Naive thymus-derived CD4-positive, alpha-beta T cell (primary cell): ENCODE data around the gene E2F3. TPM values are rescaled to one million over a fixed set of nuclear protein-coding genes. Genes with fewer than 3 reads are reported as not detected.

Experiments
- ATAC-seq: fragments of 150-1000 bp; cut with Tn5 transposase; 2 replicates; pipeline ENCODE4 v1.10.0; 2021; ENCODE audit warnings: mild to moderate bottlenecking, moderate library complexity
- CTCF ChIA-PET: fragments of 350-600 bp; sonication (Branson Sonifier 250); formaldehyde crosslinking; loops from one replicate; lab custom pipeline; 2021; ENCODE audit warnings: antibody characterized with exemption; lab: Charles Lee
- POLR2A ChIA-PET: fragments of 350-600 bp; sonication (Branson Sonifier 250); formaldehyde crosslinking; loops from one replicate; lab custom pipeline; 2021; ENCODE audit warnings: antibody characterized with exemption, inconsistent platforms; lab: Charles Lee
- DNase-seq, 9 donors: peaks; one replicate each; pipeline versions ENCODE4 v3.0.0 to v3.0.0-alpha.2; 2020 to 2022; ENCODE audit warnings: mixed read lengths in 1 of 9
- H3K27ac ChIP-seq: one replicate; pipeline ENCODE4 v1.7.0; 2013; ENCODE audit warnings: mild to moderate bottlenecking, low read depth, low read length, moderate library complexity
- H3K27me3 ChIP-seq, 2 donors: one replicate each; pipeline ENCODE4 v1.7.0; 2013; ENCODE audit warnings: low read length in 2 of 2, mild to moderate bottlenecking in 2 of 2, moderate library complexity in 2 of 2; ENCODE audit not compliant: control insufficient read depth in 2 of 2, insufficient read depth in 2 of 2
- H3K36me3 ChIP-seq, 3 experiments: 1 replicate in 2 of 3; 2 replicates in 1 of 3; pipeline ENCODE4 v1.7.0; 2013; ENCODE audit warnings: low read length in 3 of 3, mild to moderate bottlenecking in 3 of 3, moderate library complexity in 1 of 3; ENCODE audit not compliant: insufficient read depth in 3 of 3, control insufficient read depth in 2 of 3
- H3K4me1 ChIP-seq, 2 donors: one replicate each; pipeline ENCODE4 v1.7.0; 2013; ENCODE audit warnings: low read length in 2 of 2, mild to moderate bottlenecking in 2 of 2, moderate library complexity in 1 of 2; ENCODE audit not compliant: control insufficient read depth in 2 of 2, insufficient read depth in 2 of 2
- H3K4me3 ChIP-seq: 2 replicates; pipeline ENCODE4 v1.7.0; 2013; ENCODE audit warnings: mild to moderate bottlenecking, low read length
- H3K9me3 ChIP-seq, 3 experiments: 1 replicate in 2 of 3; 2 replicates in 1 of 3; pipeline ENCODE4 v1.7.0; 2013; ENCODE audit warnings: low read length in 3 of 3; ENCODE audit not compliant: control insufficient read depth in 2 of 3
- H3K27ac Mint-ChIP-seq, 9 donors: one replicate each; pipeline ENCODE4 v1.8.0; 2020 to 2022; ENCODE audit warnings: mixed read lengths in 9 of 9, mild to moderate bottlenecking in 8 of 9, moderate library complexity in 5 of 9, inconsistent platforms in 2 of 9
- H3K27me3 Mint-ChIP-seq, 5 donors: one replicate each; pipeline ENCODE4 v1.8.0; 2021 to 2022; ENCODE audit warnings: mixed read lengths in 5 of 5, mild to moderate bottlenecking in 1 of 5
- H3K36me3 Mint-ChIP-seq, 5 donors: one replicate each; pipeline ENCODE4 v1.8.0; 2020 to 2022; ENCODE audit warnings: mixed read lengths in 5 of 5, mild to moderate bottlenecking in 3 of 5, inconsistent platforms in 1 of 5
- H3K4me1 Mint-ChIP-seq, 7 donors: one replicate each; pipeline ENCODE4 v1.8.0; 2020 to 2022; ENCODE audit warnings: mixed read lengths in 7 of 7, mild to moderate bottlenecking in 3 of 7, inconsistent platforms in 1 of 7
- H3K4me3 Mint-ChIP-seq, 10 donors: one replicate each; pipeline ENCODE4 v1.8.0; 2020 to 2022; ENCODE audit warnings: mild to moderate bottlenecking in 10 of 10, mixed read lengths in 10 of 10, moderate library complexity in 6 of 10, inconsistent platforms in 2 of 10
- H3K9me3 Mint-ChIP-seq, 11 donors: one replicate each; pipeline ENCODE4 v1.8.0; 2020 to 2022; ENCODE audit warnings: mixed read lengths in 11 of 11, mild to moderate bottlenecking in 4 of 11, inconsistent platforms in 1 of 11, moderate library complexity in 1 of 11
- intact Hi-C, 2 donors: fragments of 100-400 bp; cut with micrococcal nuclease; formaldehyde crosslinking; loops; one replicate each; pipeline ENCODE4 v1.15.1; 2023
- polyA plus RNA-seq, 2 donors: library from polyadenylated mRNA; unstranded; fragments of 300-500 nt; fragmentation: Illumina TruSeq; gene quantifications; one replicate each; pipeline ENCODE4 v1.2.3, GENCODE V29; 2021
- total RNA-seq, 6 experiments: library from RNA in 5 of 6; stranded (reverse) in 5 of 6; gene quantifications; 1 replicate in 5 of 6; 2 replicates in 1 of 6; pipeline ENCODE4 v1.2.3 and lab custom pipeline; 2021 to 2026

E2F3 gene
- total and polyA plus RNA-seq, 7 experiments from 2014 or later: 3.0 to 39.2 (median 10.6) TPM

DNA sequence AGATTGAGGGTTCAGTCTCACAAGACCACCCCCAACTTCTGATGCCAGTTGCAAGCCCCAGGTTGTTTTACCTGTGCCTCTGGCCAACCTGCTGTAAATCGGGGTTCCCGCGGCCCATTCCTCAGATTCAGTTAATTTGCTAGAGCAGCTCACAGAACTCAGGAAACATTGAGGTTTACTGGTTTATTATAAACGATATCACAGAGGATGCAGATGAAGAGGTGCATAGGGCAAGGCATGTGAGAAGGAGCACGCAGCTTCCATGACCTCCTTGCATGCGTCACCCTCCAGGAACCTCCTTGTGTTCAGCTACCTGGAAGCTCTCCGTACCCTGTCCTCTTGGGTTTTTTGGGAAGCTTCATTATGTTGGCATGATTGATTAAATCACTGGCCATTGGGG, 66.5 kb downstream of the E2F3 start:
- intact Hi-C loops: no loop called here
- H3K4me1 Mint-ChIP-seq: peaks cover 0 to 29% (median 0%) of the 10 kb centered on the region in 7 donors
- Histone ChIP-seq H3K9me3 (no peaks in the 10 kb centered on the region), H3K4me3 (no peak overlapping the region), H3K36me3 (no peaks in the 10 kb centered on the region), H3K27me3 (no peaks in the 10 kb centered on the region), H3K27ac (no peak overlapping the region), H3K4me1 (no peaks in the 10 kb centered on the region)
- no peak overlapping the region for H3K4me3 Mint-ChIP-seq
- peaks cover 3 to 34% (median 31%) of the 10 kb centered on the region in 5 donors for H3K36me3 Mint-ChIP-seq
- peaks cover 0 to 5% (median 0%) of the 10 kb centered on the region in 11 donors for H3K9me3 Mint-ChIP-seq
- ChIA-PET CTCF (interaction anchor here (0.6 to 0.8 kb wide), 2 partner anchors 9 to 15 kb away, joined by 3 read pairs; no protein-coding TSS in a partner anchor), POLR2A (no interaction called here)
- H3K27ac Mint-ChIP-seq: no peak overlapping the region
- H3K27me3 Mint-ChIP-seq: no peaks in the 10 kb centered on the region
- DNase-seq (no peak), ATAC-seq (no peak)

DNA sequence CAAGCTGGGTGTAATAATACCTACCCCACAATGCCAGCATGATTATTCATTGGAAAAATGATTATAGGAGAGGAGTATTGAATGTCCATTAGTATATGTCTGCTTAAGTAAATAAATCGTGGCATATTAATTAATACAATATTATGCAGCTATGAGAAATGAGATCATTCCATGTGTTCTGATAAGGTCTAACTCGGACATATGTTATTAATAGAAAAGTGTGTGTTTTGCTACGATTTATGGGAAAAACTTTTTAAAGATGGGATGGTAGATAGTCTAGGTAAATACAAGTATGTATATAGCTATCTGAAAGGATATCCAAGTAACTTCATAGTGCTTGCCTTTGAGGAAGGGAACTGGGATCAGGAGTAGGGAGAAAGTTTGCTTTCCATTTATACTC, 71.1 kb downstream of the E2F3 start:
- no peaks in the 10 kb centered on the region for H3K9me3 Mint-ChIP-seq
- Histone ChIP-seq H3K9me3 (no peaks in the 10 kb centered on the region), H3K27ac (no peak overlapping the region), H3K27me3 (no peaks in the 10 kb centered on the region), H3K4me3 (no peak overlapping the region), H3K36me3 (no peaks in the 10 kb centered on the region), H3K4me1 (no peaks in the 10 kb centered on the region)
- peaks cover 0 to 13% (median 4%) of the 10 kb centered on the region in 5 donors for H3K36me3 Mint-ChIP-seq
- H3K27me3 Mint-ChIP-seq: no peaks in the 10 kb centered on the region
- POLR2A ChIA-PET: interaction anchor here (0.7 kb wide), 1 partner anchor 19 kb away, joined by 3 read pairs; no protein-coding TSS in a partner anchor
- CTCF ChIA-PET: no interaction called here
- no peak overlapping the region for H3K27ac Mint-ChIP-seq
- H3K4me3 Mint-ChIP-seq: no peak overlapping the region
- peaks cover 0 to 17% (median 0%) of the 10 kb centered on the region in 7 donors for H3K4me1 Mint-ChIP-seq
- ATAC-seq: no peak
- DNase-seq: no peak
- intact Hi-C loops: no loop called here

DNA sequence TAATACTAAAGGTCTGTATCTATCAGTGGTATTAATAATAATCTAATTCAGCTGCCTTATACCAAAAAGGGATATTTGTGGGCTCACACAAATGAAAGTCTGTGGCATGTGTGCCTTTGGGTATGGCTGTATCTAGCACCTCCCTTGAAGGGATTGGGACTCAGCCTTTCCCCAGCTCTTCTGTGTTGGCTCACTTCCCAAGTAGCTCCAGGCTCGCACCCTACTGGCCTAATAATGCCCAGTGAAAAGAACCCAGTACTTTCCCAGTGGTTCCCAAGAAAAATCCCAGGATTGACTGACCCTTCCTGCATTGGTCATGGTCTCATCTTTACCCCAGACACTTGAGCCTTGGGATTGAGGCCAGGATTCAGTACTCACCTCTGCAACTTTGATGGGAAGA, 71.8 kb downstream of the E2F3 start:
- H3K4me1 Mint-ChIP-seq: peaks cover 0 to 12% (median 0%) of the 10 kb centered on the region in 7 donors
- Histone ChIP-seq H3K4me1 (no peaks in the 10 kb centered on the region), H3K27ac (no peak overlapping the region), H3K9me3 (no peaks in the 10 kb centered on the region), H3K27me3 (no peaks in the 10 kb centered on the region), H3K36me3 (no peaks in the 10 kb centered on the region), H3K4me3 (no peak overlapping the region)
- H3K27me3 Mint-ChIP-seq: no peaks in the 10 kb centered on the region
- peaks cover 0 to 13% (median 4%) of the 10 kb centered on the region in 5 donors for H3K36me3 Mint-ChIP-seq
- H3K9me3 Mint-ChIP-seq: no peaks in the 10 kb centered on the region
- no peak for DNase-seq
- POLR2A ChIA-PET: no interaction called here
- H3K27ac Mint-ChIP-seq: no peak overlapping the region
- CTCF ChIA-PET: no interaction called here
- intact Hi-C loops: no loop called here
- H3K4me3 Mint-ChIP-seq: no peak overlapping the region
- ATAC-seq: no peak

DNA sequence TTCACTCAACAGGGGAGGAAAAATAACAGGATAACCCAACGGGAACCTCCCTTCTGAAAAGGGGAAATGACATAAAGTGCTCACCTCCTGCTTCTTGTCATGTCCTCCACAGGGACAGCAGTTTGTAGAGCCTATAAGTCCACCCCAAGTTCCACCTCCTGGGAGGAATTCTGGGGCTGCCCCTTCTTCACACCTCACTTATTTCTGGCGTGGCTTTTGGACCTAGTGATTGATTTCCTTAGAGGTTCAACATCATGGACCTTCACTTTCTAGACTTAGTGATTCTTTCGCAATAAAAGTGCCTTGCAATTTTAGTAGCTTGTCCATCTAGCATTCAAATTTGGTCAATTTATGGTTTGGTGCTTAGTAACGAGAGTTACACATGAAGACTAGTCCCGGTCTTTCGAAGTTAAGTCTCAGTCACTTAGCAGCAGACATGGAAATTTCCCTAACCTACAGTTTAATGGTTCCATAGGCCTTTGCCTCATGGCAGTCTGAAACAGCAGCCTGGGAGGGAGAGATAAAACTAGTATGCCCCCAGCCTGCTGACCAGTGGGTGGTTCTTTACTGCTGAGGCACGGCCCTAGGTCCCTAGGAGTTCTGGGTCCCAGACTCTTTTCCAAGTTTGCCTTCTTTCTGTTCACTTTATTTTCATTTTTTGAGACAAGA, 73.3 kb downstream of the E2F3 start:
- Mint-ChIP-seq H3K36me3 (peaks cover 0 to 13% (median 6%) of the 10 kb centered on the region in 5 donors), H3K27ac (no peak overlapping the region)

DNA sequence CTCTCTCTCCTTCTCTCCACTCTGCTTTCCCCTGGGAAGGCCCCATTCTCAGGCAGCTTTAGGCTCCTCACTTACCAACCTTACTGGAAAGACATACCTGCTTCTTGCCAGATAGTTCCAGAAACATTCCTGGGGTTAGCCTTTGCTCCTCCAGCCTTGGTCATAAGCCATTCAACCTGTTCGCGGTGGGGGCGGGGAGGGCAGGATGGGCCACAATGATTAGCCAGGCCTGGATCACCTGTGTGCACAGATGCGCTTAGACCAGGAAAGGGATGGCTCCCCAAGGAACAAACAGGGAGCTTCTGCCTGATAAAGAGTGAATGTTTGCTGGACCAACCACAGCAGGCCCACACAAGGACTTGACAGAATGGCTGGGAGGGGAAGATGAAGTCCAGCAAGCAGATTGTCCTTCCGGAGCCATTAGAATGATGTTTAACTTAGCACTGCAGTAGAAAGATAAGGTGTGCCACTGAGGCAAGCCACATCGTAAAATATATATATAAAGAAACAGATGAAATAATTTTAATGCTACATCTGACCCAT, 74.9 kb downstream of the E2F3 start:
- Histone ChIP-seq H3K4me3 (no peak overlapping the region), H3K36me3 (peaks cover 0 to 6% (median under 1%) of the 10 kb centered on the region in 3 experiments), H3K27ac (no peak overlapping the region), H3K9me3 (no peaks in the 10 kb centered on the region), H3K4me1 (no peaks in the 10 kb centered on the region), H3K27me3 (no peaks in the 10 kb centered on the region)
- ATAC-seq (no peak), DNase-seq (no peak)
- H3K4me1 Mint-ChIP-seq: peaks cover 0 to 14% (median 0%) of the 10 kb centered on the region in 7 donors
- no peak overlapping the region for H3K27ac Mint-ChIP-seq
- intact Hi-C loops: no loop called here
- CTCF ChIA-PET: no interaction called here
- POLR2A ChIA-PET: no interaction called here
- H3K4me3 Mint-ChIP-seq: no peak overlapping the region
- peaks cover 7 to 15% (median 13%) of the 10 kb centered on the region in 5 donors for H3K36me3 Mint-ChIP-seq
- H3K9me3 Mint-ChIP-seq: no peaks in the 10 kb centered on the region
- H3K27me3 Mint-ChIP-seq: no peaks in the 10 kb centered on the region

More for the DNA sequence above, 73.3 kb downstream of the E2F3 start:
- H3K36me3 ChIP-seq: no peaks in the 10 kb centered on the region
- no peak for DNase-seq
- intact Hi-C loops: no loop called here
- ATAC-seq: no peak
- no peak overlapping the region for H3K4me3 Mint-ChIP-seq
- H3K9me3 ChIP-seq: no peaks in the 10 kb centered on the region
- no peaks in the 10 kb centered on the region for H3K27me3 ChIP-seq
- H3K4me3 ChIP-seq: no peak overlapping the region
- no peaks in the 10 kb centered on the region for H3K9me3 Mint-ChIP-seq
- peaks cover 0 to 12% (median 0%) of the 10 kb centered on the region in 7 donors for H3K4me1 Mint-ChIP-seq
- no peak overlapping the region for H3K27ac ChIP-seq
- ChIA-PET CTCF (no interaction called here), POLR2A (no interaction called here)
- no peaks in the 10 kb centered on the region for H3K27me3 Mint-ChIP-seq
- H3K4me1 ChIP-seq: no peaks in the 10 kb centered on the region

DNA sequence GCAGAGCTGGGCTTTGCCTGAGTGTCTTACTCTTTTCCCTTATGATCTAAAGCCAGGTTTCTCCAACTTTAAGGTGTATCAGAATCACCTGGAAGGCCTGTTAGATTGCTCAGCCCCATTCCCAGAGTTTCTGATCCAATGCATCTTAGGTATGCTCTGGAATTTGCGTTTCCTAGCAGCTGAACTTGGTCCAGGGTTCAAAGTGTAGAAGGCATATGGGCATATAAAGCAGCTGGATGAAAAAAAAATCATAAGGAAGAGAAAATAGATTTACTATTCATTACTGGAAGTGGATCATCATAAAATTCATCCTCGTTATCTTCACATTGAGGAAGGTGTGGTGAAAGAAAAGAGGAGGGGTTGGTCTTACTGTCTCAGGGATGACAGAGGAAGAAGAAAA, 75.8 kb downstream of the E2F3 start:
- Mint-ChIP-seq H3K9me3 (no peaks in the 10 kb centered on the region), H3K36me3 (peaks cover 7 to 19% (median 16%) of the 10 kb centered on the region in 5 donors), H3K4me3 (no peak overlapping the region), H3K27ac (no peak overlapping the region), H3K4me1 (peaks cover 0 to 14% (median 0%) of the 10 kb centered on the region in 7 donors), H3K27me3 (no peaks in the 10 kb centered on the region)
- H3K4me1 ChIP-seq: no peaks in the 10 kb centered on the region
- ATAC-seq: no peak
- H3K4me3 ChIP-seq: no peak overlapping the region
- ChIA-PET CTCF (no interaction called here), POLR2A (no interaction called here)
- no peaks in the 10 kb centered on the region for H3K9me3 ChIP-seq
- no peak overlapping the region for H3K27ac ChIP-seq
- peaks cover 0 to 8% (median 6%) of the 10 kb centered on the region in 3 experiments for H3K36me3 ChIP-seq
- DNase-seq: no peak
- no peaks in the 10 kb centered on the region for H3K27me3 ChIP-seq
- intact Hi-C loops: no loop called here
